AG09309 (cell line): ENCODE data around the gene FAXC.

Experiments used
- DNase-seq: peaks from one replicate; pipeline ENCODE4 v3.0.0-alpha.2; 2010; ENCODE audit warnings: low read depth
- H3K4me3 ChIP-seq: 2 replicates; pipeline ENCODE4 v1.5.1; 2011; ENCODE audit warnings: mild to moderate bottlenecking, low read depth, low read length, moderate library complexity; ENCODE audit not compliant: control insufficient read depth
- TF ChIP-seq, protein P1 (sequence below): IDR thresholded peaks from 2 replicates; pipeline ENCODE4 v1.5.1; 2011; ENCODE audit warnings: mild to moderate bottlenecking, low read depth, low read length, inconsistent platforms; ENCODE audit not compliant: insufficient read depth, control insufficient read depth; ENCODE audit errors: missing control alignments

FAXC gene

DNA sequence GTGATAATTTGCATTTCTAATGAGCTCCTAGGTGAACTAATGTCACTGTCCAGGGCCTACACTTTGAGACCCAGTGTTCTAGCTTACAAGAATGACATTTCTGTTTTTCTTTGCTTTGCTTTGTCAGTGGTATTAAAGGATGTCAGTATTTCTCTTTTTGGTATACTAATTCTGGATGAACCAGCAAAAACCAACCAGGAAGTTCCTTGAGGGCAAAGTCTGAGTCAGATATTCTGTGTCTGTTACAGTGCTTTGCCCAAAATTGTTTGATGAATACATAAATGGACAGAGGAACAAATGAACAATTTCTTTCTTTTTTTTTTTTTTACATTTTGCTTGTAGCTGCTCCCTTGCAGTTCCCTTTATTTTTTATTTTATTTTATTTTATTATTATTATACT, 29.2 kb upstream of the FAXC start:
- DNase-seq = no peak
- no peak overlapping the region for H3K4me3 ChIP-seq
- TF ChIP-seq, protein P1, sequence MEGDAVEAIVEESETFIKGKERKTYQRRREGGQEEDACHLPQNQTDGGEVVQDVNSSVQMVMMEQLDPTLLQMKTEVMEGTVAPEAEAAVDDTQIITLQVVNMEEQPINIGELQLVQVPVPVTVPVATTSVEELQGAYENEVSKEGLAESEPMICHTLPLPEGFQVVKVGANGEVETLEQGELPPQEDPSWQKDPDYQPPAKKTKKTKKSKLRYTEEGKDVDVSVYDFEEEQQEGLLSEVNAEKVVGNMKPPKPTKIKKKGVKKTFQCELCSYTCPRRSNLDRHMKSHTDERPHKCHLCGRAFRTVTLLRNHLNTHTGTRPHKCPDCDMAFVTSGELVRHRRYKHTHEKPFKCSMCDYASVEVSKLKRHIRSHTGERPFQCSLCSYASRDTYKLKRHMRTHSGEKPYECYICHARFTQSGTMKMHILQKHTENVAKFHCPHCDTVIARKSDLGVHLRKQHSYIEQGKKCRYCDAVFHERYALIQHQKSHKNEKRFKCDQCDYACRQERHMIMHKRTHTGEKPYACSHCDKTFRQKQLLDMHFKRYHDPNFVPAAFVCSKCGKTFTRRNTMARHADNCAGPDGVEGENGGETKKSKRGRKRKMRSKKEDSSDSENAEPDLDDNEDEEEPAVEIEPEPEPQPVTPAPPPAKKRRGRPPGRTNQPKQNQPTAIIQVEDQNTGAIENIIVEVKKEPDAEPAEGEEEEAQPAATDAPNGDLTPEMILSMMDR = no peak

- DNase-seq = no peak
- TF ChIP-seq, protein P1 = no peak
- no peak overlapping the region for H3K4me3 ChIP-seq
These were observed 20.1 kb upstream of the FAXC start for GRCh38 chr6:99369533-99369932.

DNA sequence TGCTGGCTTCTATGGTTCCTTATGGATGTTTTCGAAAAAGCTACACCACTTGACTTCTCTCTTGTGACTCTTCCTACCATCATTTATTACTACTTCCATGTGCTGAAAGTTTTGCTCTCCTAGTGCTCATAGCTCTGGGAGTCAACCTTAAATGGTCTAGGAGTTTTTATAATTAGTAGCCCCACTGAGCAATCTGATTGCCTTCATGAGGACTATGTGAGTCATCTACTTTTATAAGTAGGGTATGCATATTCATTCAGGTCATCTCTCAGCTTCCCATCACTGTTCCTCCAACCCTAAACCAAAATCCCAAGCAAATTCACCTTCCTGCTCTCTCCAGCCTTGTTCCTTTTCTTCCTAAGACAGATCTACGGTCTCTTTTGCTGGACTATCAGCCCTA, 17.4 kb upstream of the FAXC start:
- DNase-seq = no peak
- TF ChIP-seq, protein P1 = no peak
- H3K4me3 ChIP-seq = no peak overlapping the region

GRCh38 chr6:99364026-99364425, 14.6 kb upstream of the FAXC start:
- TF ChIP-seq, protein P1 = no peak
- no peak for DNase-seq
- H3K4me3 ChIP-seq = no peak overlapping the region

- no peak overlapping the region for H3K4me3 ChIP-seq
- no peak for DNase-seq
- TF ChIP-seq, protein P1 = no peak
These were observed 13.3 kb upstream of the FAXC start for GRCh38 chr6:99362678-99363268.

GRCh38 chr6:99359800-99360199, 10.3 kb upstream of the FAXC start:
- TF ChIP-seq, protein P1 = no peak
- DNase-seq = no peak
- no peak overlapping the region for H3K4me3 ChIP-seq

GRCh38 chr6:99356641-99357040, 7.2 kb upstream of the FAXC start:
- H3K4me3 ChIP-seq = no peak overlapping the region
- no peak for DNase-seq
- TF ChIP-seq, protein P1 = no peak
